ENCODE data around the gene ATRNL1. TPM values are rescaled to one million over a fixed set of nuclear protein-coding genes. Genes with fewer than 3 reads are reported as not detected.
"Not testable (repeated sequence)": the region's sequence is repeated elsewhere in the genome, so short reads cannot be mapped to it uniquely, and the experiment has no call there.

The ATRNL1 gene
- total RNA-seq, 2 donors from 2014 or later = not detected

- H3K4me3 Mint-ChIP-seq; H3K9me3 ChIP-seq (ENCODE audit: control insufficient read depth, low read length, poor library complexity, severe bottlenecking); DNase-seq; ATAC-seq; H3K27ac Mint-ChIP-seq; H3K36me3 Mint-ChIP-seq (ENCODE audit: low read depth); H3K4me1 Mint-ChIP-seq: not testable (repeated sequence)
- H3K27me3 Mint-ChIP-seq = peaks cover 18% of the 10 kb centered on the region
Observed at GRCh38 chr10:115105411-115105810, 12.2 kb downstream of the ATRNL1 start.

GRCh38 chr10:115107830-115108229 lies 14.7 kb downstream of the ATRNL1 start:
- DNase-seq (no peak), ATAC-seq (no peak)
- Mint-ChIP-seq H3K4me3 (no peak overlapping the region), H3K36me3 (ENCODE audit: low read depth) (no peaks in the 10 kb centered on the region), H3K4me1 (no peaks in the 10 kb centered on the region), H3K27me3 (peaks cover 13% of the 10 kb centered on the region), H3K27ac (no peak overlapping the region)
- H3K9me3 ChIP-seq (ENCODE audit: control insufficient read depth, low read length, poor library complexity, severe bottlenecking) = no peaks in the 10 kb centered on the region

- no peak overlapping the region for H3K27ac Mint-ChIP-seq
- peaks cover 30% of the 10 kb centered on the region for H3K27me3 Mint-ChIP-seq
- no peak for DNase-seq
- H3K36me3 Mint-ChIP-seq (ENCODE audit: low read depth) = no peaks in the 10 kb centered on the region
- H3K4me3 Mint-ChIP-seq = no peak overlapping the region
- no peaks in the 10 kb centered on the region for H3K9me3 ChIP-seq (ENCODE audit: control insufficient read depth, low read length, poor library complexity, severe bottlenecking)
- no peaks in the 10 kb centered on the region for H3K4me1 Mint-ChIP-seq
- ATAC-seq = no peak
Observed at GRCh38 chr10:115117301-115117700, 24.1 kb downstream of the ATRNL1 start.

- DNase-seq = no peak
- Mint-ChIP-seq H3K4me1 (no peaks in the 10 kb centered on the region), H3K27me3 (peaks cover 24% of the 10 kb centered on the region), H3K27ac (no peak overlapping the region), H3K36me3 (ENCODE audit: low read depth) (no peaks in the 10 kb centered on the region), H3K4me3 (no peak overlapping the region)
- no peak for ATAC-seq
- H3K9me3 ChIP-seq (ENCODE audit: control insufficient read depth, low read length, poor library complexity, severe bottlenecking) = no peaks in the 10 kb centered on the region
Observed at GRCh38 chr10:115118346-115118745, 25.2 kb downstream of the ATRNL1 start.

- ATAC-seq = no peak
- Mint-ChIP-seq H3K36me3 (ENCODE audit: low read depth) (no peaks in the 10 kb centered on the region), H3K27ac (no peak overlapping the region), H3K4me1 (no peaks in the 10 kb centered on the region), H3K27me3 (no peaks in the 10 kb centered on the region), H3K4me3 (no peak overlapping the region)
- no peaks in the 10 kb centered on the region for H3K9me3 ChIP-seq (ENCODE audit: control insufficient read depth, low read length, poor library complexity, severe bottlenecking)
- DNase-seq = no peak
Observed at GRCh38 chr10:115125505-115125904, 32.3 kb downstream of the ATRNL1 start.

- no peak for DNase-seq
- H3K36me3 Mint-ChIP-seq (ENCODE audit: low read depth) = no peaks in the 10 kb centered on the region
Observed at GRCh38 chr10:115129752-115130151, 36.6 kb downstream of the ATRNL1 start.

GRCh38 chr10:115136616-115137015 lies 43.5 kb downstream of the ATRNL1 start:
- H3K27me3 Mint-ChIP-seq = peaks cover 24% of the 10 kb centered on the region
- no peak overlapping the region for H3K27ac Mint-ChIP-seq
- ATAC-seq (no peak), DNase-seq (no peak)
- no peak overlapping the region for H3K4me3 Mint-ChIP-seq
- no peaks in the 10 kb centered on the region for H3K9me3 ChIP-seq (ENCODE audit: control insufficient read depth, low read length, poor library complexity, severe bottlenecking)
- no peaks in the 10 kb centered on the region for H3K36me3 Mint-ChIP-seq (ENCODE audit: low read depth)
- peaks cover 4% of the 10 kb centered on the region for H3K4me1 Mint-ChIP-seq

More at GRCh38 chr10:115129752-115130151, 36.6 kb downstream of the ATRNL1 start:
- Mint-ChIP-seq H3K4me1 (no peaks in the 10 kb centered on the region), H3K27me3 (peaks cover 17% of the 10 kb centered on the region), H3K27ac (no peak overlapping the region), H3K4me3 (no peak overlapping the region)
- ATAC-seq = no peak
- no peaks in the 10 kb centered on the region for H3K9me3 ChIP-seq (ENCODE audit: control insufficient read depth, low read length, poor library complexity, severe bottlenecking)

- Mint-ChIP-seq H3K36me3 (ENCODE audit: low read depth) (no peaks in the 10 kb centered on the region), H3K4me3 (no peak overlapping the region)
Observed at GRCh38 chr10:115141254-115141653, 48.1 kb downstream of the ATRNL1 start.

GRCh38 chr10:115157357-115157756 lies 64.2 kb downstream of the ATRNL1 start:
- no peaks in the 10 kb centered on the region for H3K36me3 Mint-ChIP-seq (ENCODE audit: low read depth)
- H3K27me3 Mint-ChIP-seq = peaks cover 29% of the 10 kb centered on the region
- ATAC-seq = no peak
- peaks cover 2% of the 10 kb centered on the region for H3K9me3 ChIP-seq (ENCODE audit: control insufficient read depth, low read length, poor library complexity, severe bottlenecking)
- no peak for DNase-seq
- no peaks in the 10 kb centered on the region for H3K4me1 Mint-ChIP-seq
- no peak overlapping the region for H3K27ac Mint-ChIP-seq
- no peak overlapping the region for H3K4me3 Mint-ChIP-seq

More at GRCh38 chr10:115141254-115141653, 48.1 kb downstream of the ATRNL1 start:
- Mint-ChIP-seq H3K4me1 (peaks cover 4% of the 10 kb centered on the region), H3K27ac (no peak overlapping the region), H3K27me3 (peaks cover 17% of the 10 kb centered on the region)
- DNase-seq (no peak), ATAC-seq (no peak)
- H3K9me3 ChIP-seq (ENCODE audit: control insufficient read depth, low read length, poor library complexity, severe bottlenecking) = no peaks in the 10 kb centered on the region

GRCh38 chr10:115163129-115163528 lies 70.0 kb downstream of the ATRNL1 start:
- H3K4me1 Mint-ChIP-seq = no peaks in the 10 kb centered on the region
- H3K36me3 Mint-ChIP-seq (ENCODE audit: low read depth) = no peaks in the 10 kb centered on the region
- ATAC-seq = no peak

GRCh38 chr10:115164220-115164619 lies 71.1 kb downstream of the ATRNL1 start:
- DNase-seq (no peak), ATAC-seq (no peak)
- H3K9me3 ChIP-seq (ENCODE audit: control insufficient read depth, low read length, poor library complexity, severe bottlenecking) = peaks cover 2% of the 10 kb centered on the region
- peaks cover 11% of the 10 kb centered on the region for H3K27me3 Mint-ChIP-seq
- no peak overlapping the region for H3K27ac Mint-ChIP-seq
- H3K36me3 Mint-ChIP-seq (ENCODE audit: low read depth) = no peaks in the 10 kb centered on the region
- H3K4me1 Mint-ChIP-seq = no peaks in the 10 kb centered on the region
- no peak overlapping the region for H3K4me3 Mint-ChIP-seq

More at GRCh38 chr10:115163129-115163528, 70.0 kb downstream of the ATRNL1 start:
- Mint-ChIP-seq H3K4me3 (no peak overlapping the region), H3K27ac (no peak overlapping the region), H3K27me3 (peaks cover 11% of the 10 kb centered on the region)
- DNase-seq = no peak
- H3K9me3 ChIP-seq (ENCODE audit: control insufficient read depth, low read length, poor library complexity, severe bottlenecking) = peaks cover 2% of the 10 kb centered on the region

- H3K9me3 ChIP-seq (ENCODE audit: control insufficient read depth, low read length, poor library complexity, severe bottlenecking) = no peaks in the 10 kb centered on the region
- H3K27ac Mint-ChIP-seq = no peak overlapping the region
- DNase-seq = no peak
- H3K4me3 Mint-ChIP-seq = no peak overlapping the region
- H3K27me3 Mint-ChIP-seq = peaks cover 10% of the 10 kb centered on the region
- H3K4me1 Mint-ChIP-seq = peaks cover 3% of the 10 kb centered on the region
- H3K36me3 Mint-ChIP-seq (ENCODE audit: low read depth) = no peaks in the 10 kb centered on the region
- ATAC-seq = no peak
Observed at GRCh38 chr10:115167751-115168150, 74.6 kb downstream of the ATRNL1 start.

- no peaks in the 10 kb centered on the region for H3K9me3 ChIP-seq (ENCODE audit: control insufficient read depth, low read length, poor library complexity, severe bottlenecking)
- DNase-seq (no peak), ATAC-seq (no peak)
- no peak overlapping the region for H3K4me3 Mint-ChIP-seq
- H3K27ac Mint-ChIP-seq = no peak overlapping the region
- H3K4me1 Mint-ChIP-seq = peaks cover 6% of the 10 kb centered on the region
- H3K27me3 Mint-ChIP-seq = peaks cover 24% of the 10 kb centered on the region
- peaks cover 2% of the 10 kb centered on the region for H3K36me3 Mint-ChIP-seq (ENCODE audit: low read depth)
Observed at GRCh38 chr10:115171392-115171960, 78.3 kb downstream of the ATRNL1 start.

- H3K4me3 Mint-ChIP-seq = no peak overlapping the region
- H3K27ac Mint-ChIP-seq = no peak overlapping the region
- H3K4me1 Mint-ChIP-seq = peaks cover 6% of the 10 kb centered on the region
- H3K27me3 Mint-ChIP-seq = peaks cover 35% of the 10 kb centered on the region
- no peak for ATAC-seq
- H3K9me3 ChIP-seq (ENCODE audit: control insufficient read depth, low read length, poor library complexity, severe bottlenecking) = no peaks in the 10 kb centered on the region
- no peak for DNase-seq
- peaks cover 6% of the 10 kb centered on the region for H3K36me3 Mint-ChIP-seq (ENCODE audit: low read depth)
Observed at GRCh38 chr10:115173915-115174443, 80.8 kb downstream of the ATRNL1 start.

Data from T-helper 17 cell (primary cell).